ENCODE data around the gene OR6M1. TPM values are rescaled to one million over a fixed set of nuclear protein-coding genes. Genes with fewer than 3 reads are reported as not detected.

The OR6M1 gene, protein sequence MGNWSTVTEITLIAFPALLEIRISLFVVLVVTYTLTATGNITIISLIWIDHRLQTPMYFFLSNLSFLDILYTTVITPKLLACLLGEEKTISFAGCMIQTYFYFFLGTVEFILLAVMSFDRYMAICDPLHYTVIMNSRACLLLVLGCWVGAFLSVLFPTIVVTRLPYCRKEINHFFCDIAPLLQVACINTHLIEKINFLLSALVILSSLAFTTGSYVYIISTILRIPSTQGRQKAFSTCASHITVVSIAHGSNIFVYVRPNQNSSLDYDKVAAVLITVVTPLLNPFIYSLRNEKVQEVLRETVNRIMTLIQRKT
- not detected for total RNA-seq

DNA sequence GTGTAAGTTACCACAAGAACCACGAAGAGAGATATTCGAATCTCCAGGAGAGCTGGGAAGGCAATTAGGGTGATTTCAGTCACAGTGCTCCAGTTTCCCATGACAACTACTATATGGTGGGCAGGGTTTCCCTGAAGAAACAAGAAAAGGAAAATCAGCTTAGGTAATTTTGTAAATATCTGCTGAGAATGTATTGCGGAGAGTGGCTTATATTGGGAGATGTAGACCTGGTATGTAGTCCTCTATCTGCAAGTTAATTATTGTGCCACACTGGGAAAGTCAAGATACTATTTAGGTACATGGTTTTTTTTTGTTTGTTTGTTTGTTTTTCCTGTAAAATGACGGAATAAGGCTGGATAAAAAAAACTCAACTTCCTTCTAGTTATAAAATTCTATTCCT lies at the start of gene OR6M1:
TSS of gene OR6M1 (minus strand) at position 101 of the 400 bp plus-strand sequence. CDS start at position 101, 0 bp downstream.
- Histone ChIP-seq H3K36me3 (no peaks in the 10 kb centered on the region), H3K27ac (no peak within 1 kb of the TSS), H3K9me3 (no peaks in the 10 kb centered on the region), H3K4me3 (replicated peaks in 1 of 3) (no peak within 1 kb of the TSS), H3K27me3 (no peaks in the 10 kb centered on the region), H3K4me1 (no peaks in the 10 kb centered on the region)
- TF ChIP-seq, protein P1, sequence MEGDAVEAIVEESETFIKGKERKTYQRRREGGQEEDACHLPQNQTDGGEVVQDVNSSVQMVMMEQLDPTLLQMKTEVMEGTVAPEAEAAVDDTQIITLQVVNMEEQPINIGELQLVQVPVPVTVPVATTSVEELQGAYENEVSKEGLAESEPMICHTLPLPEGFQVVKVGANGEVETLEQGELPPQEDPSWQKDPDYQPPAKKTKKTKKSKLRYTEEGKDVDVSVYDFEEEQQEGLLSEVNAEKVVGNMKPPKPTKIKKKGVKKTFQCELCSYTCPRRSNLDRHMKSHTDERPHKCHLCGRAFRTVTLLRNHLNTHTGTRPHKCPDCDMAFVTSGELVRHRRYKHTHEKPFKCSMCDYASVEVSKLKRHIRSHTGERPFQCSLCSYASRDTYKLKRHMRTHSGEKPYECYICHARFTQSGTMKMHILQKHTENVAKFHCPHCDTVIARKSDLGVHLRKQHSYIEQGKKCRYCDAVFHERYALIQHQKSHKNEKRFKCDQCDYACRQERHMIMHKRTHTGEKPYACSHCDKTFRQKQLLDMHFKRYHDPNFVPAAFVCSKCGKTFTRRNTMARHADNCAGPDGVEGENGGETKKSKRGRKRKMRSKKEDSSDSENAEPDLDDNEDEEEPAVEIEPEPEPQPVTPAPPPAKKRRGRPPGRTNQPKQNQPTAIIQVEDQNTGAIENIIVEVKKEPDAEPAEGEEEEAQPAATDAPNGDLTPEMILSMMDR (IDR thresholded peaks at IDR 0.05), result no peak
- 80 to 81% methylated on average over 4 of the region's 4 CpGs for WGBS, 2 donors
- intact Hi-C loops (cut with DNase I), result no loop called here
- no peak for DNase-seq

DNA sequence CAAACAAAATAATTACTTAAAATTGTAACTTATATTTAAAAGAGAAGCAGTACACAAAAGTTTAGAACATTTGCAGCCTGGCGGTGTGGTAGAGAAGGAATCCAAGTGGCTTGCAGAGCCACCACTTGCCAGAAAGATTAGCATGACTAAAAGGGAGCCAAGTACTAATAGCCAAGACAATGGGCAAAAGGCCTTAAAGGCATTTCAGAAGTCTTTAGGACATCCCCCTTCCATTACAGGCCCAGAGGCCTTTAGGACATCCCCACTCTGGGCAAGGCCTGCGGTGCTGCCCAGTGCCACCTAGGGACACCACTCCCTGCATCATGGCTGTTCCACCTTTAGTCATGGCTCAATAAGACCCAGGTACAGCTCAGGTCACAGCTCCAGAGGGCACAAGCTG lies 46.9 kb upstream of the OR6M1 start:
- no peaks in the 10 kb centered on the region for H3K27me3 ChIP-seq
- TF ChIP-seq, protein P1 (IDR thresholded peaks at IDR 0.05), result no peak
- no peak for TF ChIP-seq POLR2A (IDR thresholded peaks at IDR 0.05)
- intact Hi-C loops (cut with DNase I), result no loop called here
- no peak overlapping the region for H3K27ac ChIP-seq
- H3K4me3 ChIP-seq (replicated peaks in 1 of 3), result no peak overlapping the region
- no peaks in the 10 kb centered on the region for H3K36me3 ChIP-seq
- no peaks in the 10 kb centered on the region for H3K9me3 ChIP-seq
- DNase-seq, result no peak
- no peaks in the 10 kb centered on the region for H3K4me1 ChIP-seq
- WGBS, 2 donors, result 94 to 98% methylated on average over 1 to 2 of the region's 2 CpGs

DNA sequence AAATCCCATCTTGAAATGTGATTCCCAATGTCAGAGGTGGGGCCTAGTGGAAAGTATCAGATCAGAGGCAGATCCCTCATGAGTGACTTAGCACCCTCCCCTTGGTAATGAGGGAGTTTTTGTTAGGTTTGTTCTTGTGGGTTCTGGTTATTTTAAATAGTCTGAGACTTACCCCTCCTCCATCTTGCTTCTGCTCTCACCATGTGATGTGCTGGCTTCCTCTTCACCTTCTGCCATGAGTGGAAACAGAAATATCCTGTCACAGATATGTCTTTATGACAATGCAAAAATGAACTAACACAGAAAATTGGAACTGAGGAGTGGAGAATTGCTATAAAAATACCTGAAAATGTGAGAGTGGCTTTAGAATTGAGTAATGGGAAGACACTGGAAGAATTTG lies 46.2 kb upstream of the OR6M1 start:
- H3K36me3 ChIP-seq, result no peaks in the 10 kb centered on the region
- no peak overlapping the region for H3K27ac ChIP-seq
- H3K9me3 ChIP-seq, result no peaks in the 10 kb centered on the region
- H3K27me3 ChIP-seq, result no peaks in the 10 kb centered on the region
- intact Hi-C loops (cut with DNase I), result no loop called here
- H3K4me1 ChIP-seq, result no peaks in the 10 kb centered on the region
- H3K4me3 ChIP-seq (replicated peaks in 1 of 3), result no peak overlapping the region
- no peak for DNase-seq
- TF ChIP-seq, protein P1 (IDR thresholded peaks at IDR 0.05), result no peak

DNA sequence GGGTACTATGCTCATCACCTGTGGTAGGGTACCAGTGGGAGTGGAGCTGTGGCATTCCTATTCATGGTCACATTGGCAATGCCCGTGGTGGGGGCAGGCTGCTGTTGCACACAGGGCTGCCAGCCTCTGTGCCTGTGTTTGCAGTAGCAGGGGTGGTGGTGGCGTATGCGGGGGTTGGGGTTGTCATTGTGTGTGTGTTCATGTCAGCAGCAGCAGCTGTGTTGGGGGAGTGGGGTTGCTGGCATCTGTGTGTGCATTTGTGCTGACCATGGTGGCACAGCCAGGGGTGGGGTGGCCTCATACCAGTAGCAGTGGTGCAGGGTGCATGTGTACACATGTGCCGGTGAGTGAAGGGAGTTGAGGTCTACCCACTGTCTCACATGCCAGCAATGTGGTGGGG lies 45.0 kb upstream of the OR6M1 start:
- H3K27me3 ChIP-seq, result no peaks in the 10 kb centered on the region
- H3K27ac ChIP-seq, result no peak overlapping the region
- no peak for TF ChIP-seq POLR2A (IDR thresholded peaks at IDR 0.05)
- TF ChIP-seq, protein P1 (IDR thresholded peaks at IDR 0.05), result no peak
- H3K36me3 ChIP-seq, result no peaks in the 10 kb centered on the region
- no peak for DNase-seq
- H3K4me1 ChIP-seq, result no peaks in the 10 kb centered on the region
- H3K9me3 ChIP-seq, result no peaks in the 10 kb centered on the region
- H3K4me3 ChIP-seq (replicated peaks in 1 of 3), result no peak overlapping the region
- WGBS, 2 donors, result 100% methylated on average over 2 to 3 of the region's 4 CpGs
- intact Hi-C loops (cut with DNase I), result no loop called here

DNA sequence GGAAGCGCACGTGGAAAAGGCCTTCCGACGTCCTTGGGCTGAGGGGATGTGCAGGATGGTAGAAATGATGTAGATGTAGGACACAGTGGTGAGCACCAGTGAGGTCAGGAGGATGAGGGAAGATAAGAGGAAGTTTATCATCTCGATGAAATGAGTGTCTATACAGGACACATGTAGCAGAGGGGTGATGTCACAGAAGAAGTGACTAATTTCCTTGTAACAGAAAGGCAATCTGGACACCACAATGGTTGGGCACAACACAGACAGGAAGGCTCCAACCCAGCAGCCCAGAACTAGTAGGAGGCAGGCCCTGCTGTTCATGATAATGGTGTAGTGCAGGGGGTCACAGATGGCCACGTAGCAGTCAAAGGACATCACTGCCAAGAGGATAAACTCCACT lies 35.0 kb upstream of the OR6M1 start:
- H3K4me1 ChIP-seq, result no peaks in the 10 kb centered on the region
- H3K9me3 ChIP-seq, result no peaks in the 10 kb centered on the region
- H3K27me3 ChIP-seq, result no peaks in the 10 kb centered on the region
- H3K36me3 ChIP-seq, result no peaks in the 10 kb centered on the region
- DNase-seq, result no peak
- WGBS, 2 donors, result 68 to 77% methylated on average over 6 of the region's 6 CpGs
- no peak overlapping the region for H3K4me3 ChIP-seq (replicated peaks in 1 of 3)
- intact Hi-C loops (cut with DNase I), result no loop called here
- no peak overlapping the region for H3K27ac ChIP-seq
- TF ChIP-seq POLR2A (IDR thresholded peaks at IDR 0.05), result no peak
- TF ChIP-seq, protein P1 (IDR thresholded peaks at IDR 0.05), result no peak

Measured in thyroid gland (tissue), 4 donors.